Body of pancreas (tissue), 4 donors: ENCODE measurements around the gene CDC42BPA. TPM values are rescaled to one million over a fixed set of nuclear protein-coding genes. Genes with fewer than 3 reads are reported as not detected.

Experiments
- ATAC-seq: fragments of 150-250 bp; one replicate; pipeline ENCODE4 v1.9.1; 2016
- DNase-seq, 4 donors: peaks; one replicate each; pipeline ENCODE4 v3.0.0-alpha.2; 2019
- H3K27ac ChIP-seq, 4 donors: fragments of 200-600 bp; sonication (generic); 1 replicate in 3 of 4; 2 replicates in 1 of 4; pipeline versions ENCODE4 v1.5.1 to v1.6.1; 2016 to 2019; ENCODE audit warnings: mild to moderate bottlenecking in 1 of 4, mixed read lengths in 1 of 4, moderate library complexity in 1 of 4
- H3K27me3 ChIP-seq, 2 donors: fragments of 200-600 bp; sonication (generic); one replicate each; pipeline ENCODE4 v1.6.0; 2016; ENCODE audit warnings: mild to moderate bottlenecking in 1 of 2
- H3K36me3 ChIP-seq, 2 donors: fragments of 200-600 bp; sonication (generic); replicated peaks in 1 of 2; 2 replicates each; pipeline ENCODE4 v1.5.1; 2016; ENCODE audit warnings: low read depth in 2 of 2; ENCODE audit not compliant: insufficient read depth in 1 of 2
- H3K4me1 ChIP-seq: fragments of 200-600 bp; sonication (generic); one replicate; pipeline ENCODE4 v1.6.0; 2016
- H3K4me3 ChIP-seq, 2 donors: fragments of 200-600 bp; sonication (generic); 1 replicate in 1 of 2; 2 replicates in 1 of 2; pipeline ENCODE4 v1.5.1; 2016 to 2019
- H3K9me3 ChIP-seq, 3 donors: fragments of 200-600 bp; sonication (generic); 1 replicate in 2 of 3; 2 replicates in 1 of 3; pipeline ENCODE4 v1.5.1; 2016
- CTCF ChIP-seq, 7 experiments: fragments of 450-650 bp in 4 of 7; fragments of 200-600 bp in 3 of 7; sonication (generic) in 3 of 7; IDR thresholded peaks; one replicate each; pipeline ENCODE4 v1.5.1; 2016 to 2019; ENCODE audit warnings: antibody characterized with exemption in 7 of 7
- POLR2A ChIP-seq, 3 donors: fragments of 450-650 bp; IDR thresholded peaks; one replicate each; pipeline ENCODE4 v1.6.1; 2016; ENCODE audit warnings: antibody characterized with exemption in 3 of 3, mild to moderate bottlenecking in 2 of 3
- WGBS, 2 donors: methylation state at CpG; one replicate each; pipeline ENCODE4 v1.1.5; 2017; 5-methylcytosine and 5-hydroxymethylcytosine counted together
- intact Hi-C: fragments of 100-400 bp; cut with DNase I; formaldehyde crosslinking; loops from one replicate; pipeline ENCODE4 v1.15.1; 2023
- total RNA-seq, 2 donors: library from RNA; depleted of rRNA; stranded (reverse); fragments of >200 nt; gene quantifications; one replicate each; pipeline ENCODE4 v1.1.0, GENCODE V29; 2016

Gene CDC42BPA
- total RNA-seq, 2 donors from 2014 or later, result 35.9 to 37.6 TPM

GRCh38 chr1:227127891-227128290 lies 190.4 kb downstream of the CDC42BPA start:
- WGBS, 2 donors, result 92% methylated on average over 3 of the region's 3 CpGs
- peaks cover 0 to 3% of the 10 kb centered on the region in 2 donors for H3K36me3 ChIP-seq
- H3K9me3 ChIP-seq, result no peaks in the 10 kb centered on the region
- no peaks in the 10 kb centered on the region for H3K4me1 ChIP-seq
- DNase-seq (no peak), ATAC-seq (no peak)
- no peak overlapping the region for H3K27ac ChIP-seq
- no peak overlapping the region for H3K4me3 ChIP-seq
- no peaks in the 10 kb centered on the region for H3K27me3 ChIP-seq
- no peak for TF ChIP-seq POLR2A (IDR thresholded peaks at IDR 0.05)
- no peak for TF ChIP-seq CTCF (IDR thresholded peaks at IDR 0.05)
- intact Hi-C loops, result no loop called here

DNA sequence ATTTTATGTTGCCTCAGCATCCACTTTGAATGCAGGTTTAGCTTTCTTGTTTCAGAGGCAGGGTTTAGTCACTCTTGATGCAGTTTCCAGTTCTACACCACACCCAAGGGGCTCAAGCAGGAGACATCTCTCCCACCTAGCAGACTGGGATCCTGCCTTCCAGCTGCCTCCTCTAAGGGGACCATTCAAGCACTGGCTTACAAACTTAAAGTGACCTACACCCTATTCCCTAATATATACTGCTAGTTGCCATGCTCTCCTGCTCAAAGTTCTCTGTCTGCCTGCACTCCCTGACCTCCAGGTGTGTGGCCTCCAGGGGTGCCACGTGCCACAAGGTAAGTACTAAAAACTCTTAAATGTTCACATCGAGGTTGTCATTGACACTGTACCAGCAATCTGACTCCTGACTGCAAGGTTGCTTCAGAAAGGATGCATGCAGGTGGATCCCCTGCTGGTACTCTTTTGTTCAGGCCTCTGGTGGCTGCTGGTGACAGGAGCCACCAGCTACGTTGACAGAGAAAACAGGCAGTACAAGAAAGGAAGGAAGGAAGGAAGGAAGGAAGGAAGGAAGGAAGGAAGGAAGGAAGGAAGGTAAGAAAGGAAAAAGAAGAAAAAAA lies 192.3 kb downstream of the CDC42BPA start:
- TF ChIP-seq CTCF (IDR thresholded peaks at IDR 0.05) (no peak), POLR2A (IDR thresholded peaks at IDR 0.05) (no peak)
- Histone ChIP-seq H3K9me3 (no peaks in the 10 kb centered on the region), H3K27me3 (no peaks in the 10 kb centered on the region), H3K36me3 (peaks cover 0 to 3% of the 10 kb centered on the region in 2 donors), H3K4me1 (peaks cover 7% of the 10 kb centered on the region), H3K4me3 (no peak overlapping the region), H3K27ac (no peak overlapping the region)
- DNase-seq, result no peak
- 43 to 50% methylated on average over 3 of the region's 3 CpGs for WGBS, 2 donors
- no peak for ATAC-seq
- intact Hi-C loops, result no loop called here

DNA sequence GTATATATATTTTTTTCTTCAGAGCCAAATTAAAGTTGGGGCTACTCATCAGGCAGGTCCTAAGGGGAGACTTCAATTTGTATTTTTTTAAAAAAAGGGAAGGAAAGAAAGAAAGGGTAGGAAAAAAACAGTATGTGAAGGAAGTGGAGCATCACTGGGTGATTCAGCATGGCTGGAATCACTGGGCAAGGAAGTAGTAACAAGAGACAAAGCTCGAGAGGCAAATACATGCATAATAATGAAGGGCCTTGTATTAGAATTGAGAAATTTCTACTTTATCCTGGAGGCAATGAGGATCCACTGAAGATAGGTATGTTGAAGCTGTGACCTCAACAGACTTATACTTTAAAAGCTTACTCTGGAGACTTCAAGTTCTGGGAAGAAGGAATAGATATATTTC lies 193.8 kb downstream of the CDC42BPA start:
- Histone ChIP-seq H3K9me3 (no peaks in the 10 kb centered on the region), H3K36me3 (peaks cover 0 to 3% of the 10 kb centered on the region in 2 donors), H3K27me3 (no peaks in the 10 kb centered on the region), H3K27ac (no peak overlapping the region), H3K4me1 (peaks cover 7% of the 10 kb centered on the region), H3K4me3 (no peak overlapping the region)
- ATAC-seq, result no peak
- TF ChIP-seq POLR2A (IDR thresholded peaks at IDR 0.05) (no peak), CTCF (IDR thresholded peaks at IDR 0.05) (no peak)
- DNase-seq, result no peak
- 90 to 96% methylated on average over 1 of the region's 1 CpG for WGBS, 2 donors
- intact Hi-C loops, result no loop called here

GRCh38 chr1:227120826-227121225 lies 197.5 kb downstream of the CDC42BPA start:
- Histone ChIP-seq H3K27me3 (no peaks in the 10 kb centered on the region), H3K9me3 (no peaks in the 10 kb centered on the region), H3K4me3 (no peak overlapping the region), H3K36me3 (no peaks in the 10 kb centered on the region), H3K4me1 (peaks cover 7% of the 10 kb centered on the region), H3K27ac (no peak overlapping the region)
- intact Hi-C loops, result no loop called here
- DNase-seq, result peak in 3 of 4 donors; percentile 14 to 34 (median 17)
- TF ChIP-seq CTCF (IDR thresholded peaks at IDR 0.05), result no peak
- TF ChIP-seq POLR2A (IDR thresholded peaks at IDR 0.05), result no peak
- WGBS, 2 donors, result 49% methylated on average over 6 to 9 of the region's 9 CpGs
- ATAC-seq, result no peak

GRCh38 chr1:227112538-227112937 lies 205.8 kb downstream of the CDC42BPA start:
- Histone ChIP-seq H3K27me3 (no peaks in the 10 kb centered on the region), H3K4me3 (no peak overlapping the region), H3K9me3 (no peaks in the 10 kb centered on the region), H3K36me3 (no peaks in the 10 kb centered on the region), H3K4me1 (no peaks in the 10 kb centered on the region), H3K27ac (no peak overlapping the region)
- DNase-seq, result no peak
- intact Hi-C loops, result no loop called here
- 94% methylated on average over 6 of the region's 6 CpGs for whole genome bisulfite sequencing, 2 donors
- no peak for ATAC-seq
- no peak for TF ChIP-seq CTCF (IDR thresholded peaks at IDR 0.05)
- TF ChIP-seq POLR2A (IDR thresholded peaks at IDR 0.05), result no peak
